Thyroid gland (tissue), 4 donors: ENCODE results near the gene PTPRT.

ENCODE experiments used
- CTCF ChIP-seq, 6 experiments: fragments of 200-600 bp in 3 of 6; fragments of 450-650 bp in 3 of 6; sonication (generic) in 3 of 6; IDR thresholded peaks; one replicate each; pipeline ENCODE4 v1.5.1; 2016 to 2019; ENCODE audit warnings: antibody characterized with exemption in 6 of 6, mild to moderate bottlenecking in 2 of 6, inconsistent platforms in 1 of 6, moderate library complexity in 1 of 6
- POLR2A ChIP-seq, 2 donors: fragments of 450-650 bp; IDR thresholded peaks; one replicate each; pipeline ENCODE4 v1.6.1; 2017; ENCODE audit warnings: antibody characterized with exemption in 2 of 2, mild to moderate bottlenecking in 2 of 2, moderate library complexity in 1 of 2

GRCh38 chr20:42742926-42743325 is 446.8 kb downstream of the PTPRT start:
- TF ChIP-seq CTCF (IDR thresholded peaks at IDR 0.05) (no peak), POLR2A (IDR thresholded peaks at IDR 0.05) (no peak)
